NT2/D1 (cell line): ENCODE results near the gene ST6GAL2.

Experiments
- DNase-seq: peaks from one replicate; pipeline ENCODE4 v3.0.0-alpha.2; 2011; ENCODE audit warnings: low read depth, low spot score
- H3K27me3 ChIP-seq: 2 replicates; pipeline ENCODE4 v1.6.0; 2011; ENCODE audit warnings: mild to moderate bottlenecking; ENCODE audit not compliant: insufficient read length, insufficient read depth
- H3K36me3 ChIP-seq: 2 replicates; pipeline ENCODE4 v1.6.1; 2011; ENCODE audit warnings: mild to moderate bottlenecking, low read length, mixed read lengths; ENCODE audit not compliant: insufficient read depth, insufficient read length
- H3K4me1 ChIP-seq: 2 replicates; pipeline ENCODE4 v1.5.1; 2011; ENCODE audit not compliant: insufficient read depth, insufficient read length
- H3K4me3 ChIP-seq: 2 replicates; pipeline ENCODE4 v1.5.1; 2011; ENCODE audit warnings: low read depth; ENCODE audit not compliant: insufficient read length
- H3K9ac ChIP-seq: 2 replicates; pipeline ENCODE4 v1.6.0; 2011; ENCODE audit warnings: low read depth; ENCODE audit not compliant: insufficient read length
- H3K9me3 ChIP-seq: 2 replicates; pipeline ENCODE4 v1.5.1; 2011; ENCODE audit warnings: mild to moderate bottlenecking, low read length; ENCODE audit not compliant: insufficient read depth
- SUZ12 ChIP-seq: IDR thresholded peaks from 2 replicates; pipeline ENCODE4 v1.6.1; 2011; ENCODE audit not compliant: insufficient read length, insufficient read depth; ENCODE audit errors: extremely low read depth
- YY1 ChIP-seq: IDR thresholded peaks from 2 replicates; pipeline ENCODE4 v1.6.1; 2011; ENCODE audit not compliant: insufficient read length, insufficient read depth
- ZNF274 ChIP-seq: IDR thresholded peaks from 2 replicates; pipeline ENCODE4 v1.6.1; 2011; ENCODE audit warnings: mild to moderate bottlenecking, low read depth, low read length

ST6GAL2 gene

DNA sequence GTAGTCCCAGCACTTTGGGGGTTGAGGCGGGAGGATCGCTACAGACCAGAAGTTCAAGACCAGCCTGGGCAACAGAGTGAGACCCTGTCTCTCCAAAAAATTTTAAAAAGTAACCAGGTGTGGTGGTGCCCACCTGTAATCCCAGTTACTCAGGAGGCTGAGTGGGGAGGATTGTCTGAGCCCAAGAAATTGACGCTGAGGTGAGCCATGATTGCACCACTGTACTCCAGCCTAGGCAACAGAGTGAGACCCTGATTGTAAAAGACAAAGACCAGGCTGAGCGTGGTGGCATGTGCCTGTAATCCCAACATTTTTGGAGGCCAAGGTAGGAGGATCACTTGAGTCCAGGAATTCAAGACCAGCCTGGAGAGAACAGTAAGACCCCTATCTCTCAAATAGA, 7.8 kb downstream of the ST6GAL2 start:
- H3K9ac ChIP-seq = no peak overlapping the region
- no peaks in the 10 kb centered on the region for H3K36me3 ChIP-seq
- H3K27me3 ChIP-seq = peaks cover 8% of the 10 kb centered on the region
- no peaks in the 10 kb centered on the region for H3K9me3 ChIP-seq
- no peak overlapping the region for H3K4me3 ChIP-seq
- no peak for DNase-seq
- TF ChIP-seq ZNF274 (no peak), YY1 (no peak), SUZ12 (no peak)
- no peaks in the 10 kb centered on the region for H3K4me1 ChIP-seq

DNA sequence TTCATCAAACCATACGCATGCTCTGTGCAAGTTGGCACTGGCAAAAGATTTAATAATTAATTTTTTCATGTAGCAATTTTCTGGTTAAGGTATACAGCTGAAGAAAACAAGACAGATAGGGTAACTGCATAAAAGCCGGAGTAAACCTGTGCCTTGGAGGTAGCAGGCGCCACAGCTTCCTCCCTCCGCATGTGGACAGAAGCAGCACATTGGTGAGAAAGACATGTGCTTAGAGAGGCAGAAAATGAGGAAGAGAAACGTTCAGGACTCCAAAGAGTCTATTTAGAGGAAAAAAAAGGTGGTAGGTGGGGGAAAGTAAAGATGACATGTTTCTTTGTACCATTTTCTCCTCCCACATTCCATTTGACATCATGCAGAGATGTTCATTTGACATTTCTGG, 9.3 kb downstream of the ST6GAL2 start:
- no peak for DNase-seq
- no peak for TF ChIP-seq YY1
- TF ChIP-seq SUZ12 = no peak
- TF ChIP-seq ZNF274 = no peak
- Histone ChIP-seq H3K9me3 (no peaks in the 10 kb centered on the region), H3K4me3 (no peak overlapping the region), H3K27me3 (no peaks in the 10 kb centered on the region), H3K36me3 (no peaks in the 10 kb centered on the region), H3K9ac (no peak overlapping the region), H3K4me1 (no peaks in the 10 kb centered on the region)

DNA sequence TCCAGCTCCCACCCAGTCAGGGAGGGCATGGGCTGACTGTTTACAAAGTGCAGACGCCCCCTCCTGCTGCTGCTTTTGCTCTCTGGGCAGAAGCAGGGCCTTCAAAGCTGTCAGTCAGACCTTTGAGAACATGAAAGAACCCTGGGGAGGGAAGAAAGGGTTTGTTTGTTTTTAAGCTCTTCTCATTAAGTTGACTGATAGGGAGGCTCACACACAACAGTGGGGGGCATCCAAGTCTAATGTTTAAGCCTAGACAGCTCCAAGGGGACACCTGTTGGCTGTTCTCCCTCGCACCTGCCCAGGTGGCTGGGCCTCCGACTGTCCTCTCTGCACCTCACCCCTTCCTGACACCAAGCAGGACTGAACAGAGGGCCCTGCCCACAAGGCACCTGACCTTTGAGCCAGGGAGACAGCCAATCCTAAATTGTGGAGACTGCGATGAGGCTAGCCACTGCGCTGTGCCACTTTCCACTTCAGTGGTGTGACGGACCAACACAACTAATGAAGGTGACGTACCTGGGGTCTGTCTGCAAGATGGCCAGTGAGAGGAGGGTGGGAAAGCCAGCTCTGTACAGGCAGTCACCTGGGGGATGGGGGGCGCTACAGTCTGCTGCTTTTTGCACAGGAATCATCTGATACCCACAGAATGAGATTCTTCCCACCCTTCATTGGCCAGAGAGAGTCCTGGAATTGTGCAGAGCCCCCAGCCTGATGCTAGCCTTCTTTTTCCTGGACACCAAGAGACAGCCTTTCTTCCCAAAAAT, 16.3 kb downstream of the ST6GAL2 start:
- no peaks in the 10 kb centered on the region for H3K27me3 ChIP-seq

DNA sequence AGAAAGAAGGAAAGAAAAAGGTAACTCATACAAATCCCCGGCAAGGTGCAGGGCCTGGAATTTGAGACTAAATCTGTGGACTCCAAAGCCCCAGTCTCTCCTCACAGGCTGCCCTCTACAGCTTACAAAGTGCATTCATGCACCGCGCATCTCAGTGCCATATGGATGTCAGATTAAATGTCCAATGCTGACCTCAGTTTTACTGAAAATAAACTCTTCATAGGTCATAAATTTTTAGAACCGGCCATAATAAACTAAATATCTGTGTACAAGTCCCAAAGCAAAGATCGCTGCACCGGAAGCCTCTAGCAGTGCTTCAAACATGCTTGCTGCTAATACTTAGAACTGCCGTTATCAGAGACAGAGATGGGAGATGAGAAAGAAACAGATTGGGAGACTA, 17.7 kb downstream of the ST6GAL2 start:
- Histone ChIP-seq H3K4me1 (peaks cover 8% of the 10 kb centered on the region), H3K27me3 (no peaks in the 10 kb centered on the region), H3K4me3 (no peak overlapping the region), H3K9ac (no peak overlapping the region), H3K36me3 (no peaks in the 10 kb centered on the region), H3K9me3 (no peaks in the 10 kb centered on the region)
- TF ChIP-seq YY1 (no peak), ZNF274 (no peak), SUZ12 (no peak)
- DNase-seq = no peak

More for the DNA sequence above, 16.3 kb downstream of the ST6GAL2 start:
- no peaks in the 10 kb centered on the region for H3K36me3 ChIP-seq
- H3K9ac ChIP-seq = no peak overlapping the region
- H3K9me3 ChIP-seq = no peaks in the 10 kb centered on the region
- H3K4me3 ChIP-seq = no peak overlapping the region
- peaks cover 8% of the 10 kb centered on the region for H3K4me1 ChIP-seq
- DNase-seq = no peak
- TF ChIP-seq SUZ12 (no peak), ZNF274 (no peak), YY1 (no peak)

DNA sequence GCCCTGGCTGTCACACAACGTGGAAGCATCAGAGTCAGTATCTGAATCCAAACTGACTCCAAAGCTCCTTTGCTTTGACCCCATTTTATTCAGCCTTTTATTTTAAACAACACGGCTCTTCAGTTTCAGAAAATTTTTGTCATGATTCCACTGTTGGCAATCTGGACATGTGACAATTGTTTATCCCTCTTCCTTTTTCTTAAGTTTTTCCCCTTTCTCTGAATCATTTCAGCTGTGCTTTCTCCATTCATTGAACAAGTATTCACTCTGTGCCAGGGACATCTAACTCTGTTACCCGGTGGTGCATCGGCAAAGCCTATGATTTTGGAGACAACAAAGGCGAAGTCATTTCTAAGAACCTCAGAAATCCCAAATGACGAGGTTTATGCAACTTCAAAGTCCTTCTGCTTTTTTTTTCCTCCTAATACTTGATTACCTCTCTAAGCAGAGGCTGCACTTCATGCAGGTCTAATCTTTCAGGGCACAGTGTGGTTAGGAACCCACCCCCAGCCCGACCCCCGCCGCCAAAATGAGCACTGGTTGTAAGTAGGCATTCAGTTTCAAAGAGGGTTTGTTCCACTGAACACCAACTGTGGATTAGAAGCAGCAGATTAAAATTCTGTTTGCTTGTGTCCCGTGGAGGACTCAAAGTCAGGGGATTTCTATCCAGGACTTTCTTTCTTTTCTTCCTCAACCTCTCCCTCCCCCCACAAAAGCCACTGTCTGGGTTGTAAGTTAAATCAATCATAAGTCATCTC, 18.6 kb downstream of the ST6GAL2 start:
- no peaks in the 10 kb centered on the region for H3K36me3 ChIP-seq
- no peaks in the 10 kb centered on the region for H3K27me3 ChIP-seq
- H3K4me3 ChIP-seq = no peak overlapping the region
- H3K9me3 ChIP-seq = no peaks in the 10 kb centered on the region
- H3K4me1 ChIP-seq = peaks cover 8% of the 10 kb centered on the region
- TF ChIP-seq ZNF274 (no peak), YY1 (no peak), SUZ12 (no peak)
- no peak overlapping the region for H3K9ac ChIP-seq
- DNase-seq = no peak

DNA sequence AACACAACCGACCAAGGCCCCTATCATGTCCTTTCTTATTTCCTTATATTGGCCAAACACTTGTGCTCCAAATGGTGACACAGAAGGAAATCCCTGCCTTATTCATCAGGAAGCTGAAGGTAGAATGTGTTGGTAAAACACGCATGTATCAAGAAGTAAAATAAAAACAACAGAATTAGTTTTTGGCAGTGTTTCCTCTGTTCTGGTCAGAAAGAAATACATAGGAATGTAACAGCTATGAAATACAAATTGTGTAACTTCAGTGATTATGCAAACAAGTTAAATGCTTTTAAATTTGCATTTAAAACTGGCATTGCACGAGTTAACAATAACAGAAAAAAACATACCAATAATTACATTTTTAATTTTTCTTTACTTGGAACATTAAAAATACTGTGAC, 19.3 kb downstream of the ST6GAL2 start:
- H3K4me1 ChIP-seq = peaks cover 8% of the 10 kb centered on the region
- no peak overlapping the region for H3K4me3 ChIP-seq
- H3K9ac ChIP-seq = no peak overlapping the region
- H3K36me3 ChIP-seq = no peaks in the 10 kb centered on the region
- H3K9me3 ChIP-seq = no peaks in the 10 kb centered on the region
- no peak for DNase-seq
- no peaks in the 10 kb centered on the region for H3K27me3 ChIP-seq
- no peak for TF ChIP-seq ZNF274
- no peak for TF ChIP-seq YY1
- TF ChIP-seq SUZ12 = no peak

DNA sequence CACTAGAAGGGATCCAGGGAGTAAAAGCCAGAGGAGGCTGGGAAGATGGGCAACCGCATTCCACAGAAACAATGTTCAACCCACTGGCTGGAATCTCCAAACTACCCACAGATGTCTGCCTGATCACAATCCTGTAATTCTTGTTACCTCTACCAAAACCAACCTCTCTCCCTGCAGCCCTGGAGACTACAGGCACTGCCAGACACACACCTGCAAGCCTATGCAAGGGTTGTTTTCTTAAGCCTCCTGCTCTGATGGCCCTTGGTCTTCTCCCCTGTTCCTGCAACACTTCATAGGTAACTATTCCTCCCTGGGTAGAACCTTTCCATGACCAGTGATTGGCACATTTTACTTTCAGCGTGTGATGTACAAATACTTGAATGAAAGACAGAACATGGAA, 21.9 kb downstream of the ST6GAL2 start:
- no peaks in the 10 kb centered on the region for H3K36me3 ChIP-seq
- DNase-seq = no peak
- H3K9me3 ChIP-seq = peaks cover 4% of the 10 kb centered on the region; the same call in 1 of the 2 replicates
- TF ChIP-seq YY1 (no peak), ZNF274 (no peak), SUZ12 (no peak)
- H3K4me1 ChIP-seq = peaks cover 2% of the 10 kb centered on the region
- no peaks in the 10 kb centered on the region for H3K27me3 ChIP-seq
- no peak overlapping the region for H3K4me3 ChIP-seq
- H3K9ac ChIP-seq = no peak overlapping the region
